SHP77 (cell line): Measurements from ENCODE around the gene CCNYL1.

Source experiments
- DNase-seq, 2 experiments: peaks; one replicate each; lab custom pipeline; 2025; lab: John Stamatoyannopoulos, UW

The CCNYL1 gene

DNA sequence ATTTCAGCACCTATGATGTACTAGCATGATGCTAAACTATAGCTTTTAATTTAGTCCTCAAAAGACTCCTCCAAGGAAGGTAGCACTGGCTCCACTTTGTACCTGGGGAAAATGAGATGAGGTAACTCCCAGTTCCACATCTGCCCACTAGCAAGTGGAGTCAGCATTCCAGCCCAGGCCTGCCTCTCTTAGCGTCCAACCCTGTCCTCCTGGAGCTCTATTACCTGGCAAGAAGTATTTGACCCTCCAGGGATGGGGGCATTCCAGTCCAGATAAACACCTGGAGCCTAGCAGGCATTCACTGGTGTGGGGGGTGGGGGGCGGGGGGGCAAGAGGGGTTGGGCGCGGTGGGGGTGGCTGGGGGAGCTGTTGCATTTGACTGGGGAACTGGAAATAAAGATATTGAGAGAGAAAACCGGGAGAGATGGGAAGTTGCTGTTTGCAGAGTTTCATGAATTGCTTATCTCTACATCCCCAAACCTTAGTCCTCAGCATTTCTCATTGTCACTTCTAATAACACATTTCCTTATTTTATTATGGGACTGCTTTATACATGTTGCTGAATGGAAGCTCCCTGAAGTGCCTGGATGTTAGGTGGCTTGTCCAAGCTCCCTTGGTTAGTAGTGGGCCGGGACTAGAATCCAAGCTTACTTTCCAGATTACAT lies 80.3 kb downstream of the CCNYL1 start:
- no peak for DNase-seq

DNA sequence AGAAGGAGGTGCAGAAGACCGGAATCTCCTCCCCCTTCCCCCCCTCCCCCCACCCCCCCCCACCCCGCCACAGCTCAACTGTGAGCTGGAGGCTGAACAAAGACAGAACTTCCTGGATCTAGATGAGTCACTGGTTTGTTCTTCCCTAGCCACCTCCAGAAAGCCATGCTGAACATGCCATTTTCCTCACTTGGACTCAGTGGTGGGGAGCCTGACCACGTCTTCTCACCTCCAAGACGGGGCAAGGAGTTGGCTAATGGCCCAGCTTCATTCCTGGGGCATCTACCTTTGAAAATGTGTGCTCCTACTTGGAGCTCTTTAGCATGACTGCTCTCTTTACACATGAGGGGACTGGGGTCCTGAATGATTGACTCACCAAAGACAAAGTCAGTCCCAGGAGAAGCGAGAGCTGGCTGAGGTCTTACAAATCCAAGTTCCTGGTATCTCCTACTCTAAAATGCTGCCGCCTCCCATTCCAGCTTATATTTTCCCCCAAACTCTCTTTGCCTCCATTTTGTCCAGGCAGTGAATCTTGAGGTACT lies 80.9 kb downstream of the CCNYL1 start:
- no peak for DNase-seq

DNA sequence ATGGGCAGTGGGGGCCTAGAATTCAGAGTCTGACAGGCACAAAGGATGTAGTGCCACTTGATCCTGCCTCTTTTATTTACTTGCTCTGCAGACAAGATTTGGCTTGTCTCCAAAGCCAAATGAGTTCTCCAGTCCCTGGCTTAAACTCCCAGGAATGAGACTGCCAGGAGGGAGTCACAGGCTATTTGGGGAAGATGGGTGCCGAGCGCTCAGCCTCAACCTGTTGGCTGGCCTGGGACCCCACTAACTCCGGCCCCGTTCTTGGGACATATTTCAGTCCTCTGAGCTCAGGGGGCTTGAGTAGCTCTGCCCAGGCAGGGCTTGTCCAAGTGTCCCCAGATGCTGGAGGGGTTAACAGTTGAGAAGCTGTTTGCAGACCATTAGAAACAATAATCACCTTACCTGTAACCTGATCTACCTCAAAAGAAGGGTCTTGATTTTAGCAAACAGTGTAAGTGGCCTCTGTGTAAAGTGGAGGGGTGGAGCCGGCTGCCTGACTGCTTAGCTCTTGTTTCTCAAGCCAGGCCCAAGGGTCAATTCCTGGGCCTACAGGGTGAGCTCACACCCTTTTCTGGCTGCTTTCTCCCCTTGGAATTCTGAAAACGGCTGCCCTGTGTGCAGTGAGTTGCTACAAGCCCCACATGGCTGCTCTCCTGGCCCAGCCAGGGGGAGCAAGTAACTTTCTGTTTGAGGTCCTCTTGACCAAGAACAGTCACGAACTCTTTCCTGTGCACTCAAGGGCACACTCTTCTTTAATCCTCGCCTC lies 85.3 kb downstream of the CCNYL1 start:
- DNase-seq, result peak; percentile 79 to 82

DNA sequence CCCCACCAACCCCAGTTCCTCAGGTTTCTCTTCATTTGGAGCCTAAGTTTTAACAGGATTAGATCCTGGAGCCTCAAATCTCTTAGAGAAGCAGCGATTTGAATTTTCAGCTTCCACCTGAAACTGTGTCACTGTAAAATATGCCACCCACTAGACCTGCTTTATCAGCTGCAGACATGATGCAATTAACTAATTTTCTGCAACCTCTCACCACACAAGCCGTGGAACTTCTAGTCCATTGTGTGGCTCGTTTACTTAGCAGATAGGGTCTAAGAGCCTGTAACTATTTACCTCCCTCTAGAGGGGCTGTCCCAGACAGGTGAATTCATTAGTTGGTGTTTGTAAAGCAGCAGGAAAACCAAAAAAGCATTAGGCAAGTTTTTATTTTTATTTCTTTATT lies 89.8 kb downstream of the CCNYL1 start:
- DNase-seq, result no peak

DNA sequence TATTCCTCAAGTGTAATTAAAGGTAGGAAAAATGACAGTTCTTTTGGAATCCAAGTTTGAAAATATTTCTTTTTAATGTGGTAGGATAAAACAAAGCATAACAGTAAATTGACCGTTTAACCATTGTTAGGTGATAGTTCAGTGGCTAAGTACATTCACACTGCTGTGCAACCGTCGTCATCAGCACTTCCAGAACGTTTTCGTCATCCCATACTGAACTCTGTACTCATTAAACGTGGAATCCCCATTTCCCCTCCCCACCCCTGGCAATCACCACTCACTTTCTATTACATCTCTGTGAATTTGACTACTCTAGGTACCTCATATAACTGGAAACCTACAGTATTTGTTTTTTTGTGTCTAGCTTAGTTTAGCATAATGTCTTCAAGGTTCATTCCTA lies 91.2 kb downstream of the CCNYL1 start:
- no peak for DNase-seq
